NCI-H128 (cell line): ENCODE results near the gene BUD23.
"Not testable (repeated sequence)": the region's sequence is repeated elsewhere in the genome, so short reads cannot be mapped to it uniquely, and the experiment has no call there.

ENCODE experiments used
- DNase-seq: peaks from one replicate; lab custom pipeline; 2025; ENCODE audit not compliant: unreplicated experiment; lab: John Stamatoyannopoulos, UW

Gene BUD23

GRCh38 chr7:73700581-73701134 is 17.3 kb downstream of the BUD23 start:
- no peak for DNase-seq

- no peak for DNase-seq
Measured at GRCh38 chr7:73701357-73701995, 18.1 kb downstream of the BUD23 start.

- no peak for DNase-seq
Measured at GRCh38 chr7:73702226-73702625, 18.8 kb downstream of the BUD23 start.

- no peak for DNase-seq
Measured at GRCh38 chr7:73702665-73703064, 19.3 kb downstream of the BUD23 start.

- no peak for DNase-seq
Measured at GRCh38 chr7:73703225-73703624, 19.8 kb downstream of the BUD23 start.

GRCh38 chr7:73703757-73704639 is 20.6 kb downstream of the BUD23 start:
- DNase-seq, result no peak

GRCh38 chr7:73704640-73705550 is 21.5 kb downstream of the BUD23 start:
- DNase-seq, result no peak

GRCh38 chr7:73705551-73705920 is 22.1 kb downstream of the BUD23 start:
- no peak for DNase-seq

GRCh38 chr7:73706126-73707044 is 23.0 kb downstream of the BUD23 start:
- no peak for DNase-seq

- DNase-seq, result no peak
Measured at GRCh38 chr7:73707045-73707631, 23.7 kb downstream of the BUD23 start.

GRCh38 chr7:73708961-73709549 is 25.7 kb downstream of the BUD23 start:
- DNase-seq, result no peak

GRCh38 chr7:73712773-73713172 is 29.4 kb downstream of the BUD23 start:
- no peak for DNase-seq

- DNase-seq, result not testable (repeated sequence)
Measured at GRCh38 chr7:73713319-73713718, 29.9 kb downstream of the BUD23 start.

GRCh38 chr7:73715648-73716317 is 32.4 kb downstream of the BUD23 start:
- no peak for DNase-seq

- DNase-seq, result no peak
Measured at GRCh38 chr7:73716318-73716890, 33.0 kb downstream of the BUD23 start.

GRCh38 chr7:73717025-73717807 is 33.8 kb downstream of the BUD23 start:
- no peak for DNase-seq

GRCh38 chr7:73717991-73718405 is 34.6 kb downstream of the BUD23 start:
- no peak for DNase-seq

- DNase-seq, result no peak
Measured at GRCh38 chr7:73718438-73718881, 35.1 kb downstream of the BUD23 start.
